MG63 (cell line): ENCODE measurements around the gene LTV1. TPM values are rescaled to one million over a fixed set of nuclear protein-coding genes. Genes with fewer than 3 reads are reported as not detected.
"Not testable (repeated sequence)": the region's sequence is repeated elsewhere in the genome, so short reads cannot be mapped to it uniquely, and the experiment has no call there.

Source experiments
- DNase-seq: peaks from one replicate; pipeline ENCODE4 v3.0.0-alpha.2; 2020
- H3K27me3 ChIP-seq: fragments of 250-450 bp; sonication (Bioruptor Pico); 2 replicates; pipeline ENCODE4 v1.5.1; 2020; ENCODE audit warnings: mild to moderate bottlenecking, moderate library complexity
- H3K36me3 ChIP-seq: fragments of 250-450 bp; sonication (Bioruptor Pico); 2 replicates; pipeline ENCODE4 v1.5.1; 2020; ENCODE audit warnings: mild to moderate bottlenecking, moderate library complexity
- H3K4me3 ChIP-seq: fragments of 250-450 bp; sonication (Bioruptor Pico); 2 replicates; pipeline ENCODE4 v1.5.1; 2020; ENCODE audit warnings: mild to moderate bottlenecking, moderate library complexity
- H3K9me3 ChIP-seq: fragments of 250-450 bp; sonication (Bioruptor Pico); 2 replicates; pipeline ENCODE4 v1.5.1; 2020; ENCODE audit warnings: mild to moderate bottlenecking, moderate library complexity
- total RNA-seq: library from RNA; depleted of rRNA; stranded (reverse); fragments of >200 nt; shearing (Covaris generic); gene quantifications from 2 replicates; pipeline ENCODE4 v1.2.3, GENCODE V29; 2014; ENCODE audit warnings: low replicate concordance

The LTV1 gene
- total RNA-seq, 1 experiment from 2014 or later: 41.6 TPM

DNA sequence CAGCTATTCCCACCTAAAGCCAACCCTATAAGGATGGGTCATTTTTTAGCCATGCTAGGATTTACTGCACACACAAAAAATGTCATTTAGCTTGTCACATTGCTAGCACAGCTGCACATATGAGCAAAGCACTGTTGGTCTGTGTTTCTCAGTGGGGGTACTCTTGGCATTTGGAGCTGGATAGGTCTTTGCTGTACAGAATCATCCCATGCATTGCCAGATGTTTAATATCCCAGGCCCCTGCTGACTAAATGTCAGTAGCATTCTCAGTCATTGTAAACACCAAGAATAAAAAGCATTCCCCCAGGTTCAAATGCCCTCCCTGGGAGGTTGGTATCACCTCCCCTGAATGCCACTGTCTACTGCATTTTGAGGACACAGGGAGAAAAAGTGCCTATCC is 14.6 kb upstream of the LTV1 start:
- DNase-seq: no peak
- Histone ChIP-seq H3K36me3 (peaks cover 19% of the 10 kb centered on the region), H3K9me3 (no peaks in the 10 kb centered on the region), H3K27me3 (no peaks in the 10 kb centered on the region), H3K4me3 (no peak overlapping the region)

DNA sequence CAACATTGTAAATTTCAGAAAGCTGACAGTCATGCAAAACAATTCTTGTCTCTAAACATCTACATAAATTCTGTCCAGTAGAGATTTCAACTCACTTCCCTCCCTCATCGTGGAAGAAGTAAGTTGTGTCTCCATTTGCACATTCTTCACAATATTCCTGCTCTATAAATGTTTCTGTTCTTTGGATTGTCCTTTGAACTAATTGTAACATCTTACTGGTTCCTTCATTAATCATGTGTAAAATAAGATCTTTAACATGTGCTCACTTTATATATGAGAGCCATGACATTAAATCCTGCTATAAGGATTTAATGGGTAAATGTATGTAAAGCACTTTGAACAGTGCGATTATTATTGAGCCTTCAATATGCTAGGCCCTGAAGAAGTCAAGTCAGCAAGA is 7.0 kb upstream of the LTV1 start:
- no peaks in the 10 kb centered on the region for H3K27me3 ChIP-seq
- no peak for DNase-seq
- no peak overlapping the region for H3K4me3 ChIP-seq
- H3K36me3 ChIP-seq: no peaks in the 10 kb centered on the region; the same call in none of the 2 replicates
- H3K9me3 ChIP-seq: no peaks in the 10 kb centered on the region

DNA sequence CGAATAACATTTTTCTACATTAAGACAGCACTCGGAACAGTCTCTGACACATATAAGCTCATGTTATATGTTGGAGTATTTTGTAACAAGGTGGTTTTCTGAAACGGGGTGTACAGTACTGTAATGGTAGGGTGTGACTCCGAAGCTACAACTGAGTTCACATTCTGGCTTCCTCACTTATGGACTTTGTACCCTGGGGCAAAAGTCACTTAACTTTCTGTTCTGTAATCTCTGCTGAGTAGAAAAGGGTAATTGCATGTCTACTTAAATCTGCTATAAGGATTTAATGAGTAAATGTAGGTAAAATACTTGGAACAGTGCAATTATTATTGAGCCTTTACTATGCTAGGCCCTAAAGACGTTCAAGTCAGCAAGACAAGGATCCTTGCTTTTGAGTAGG is 4.7 kb upstream of the LTV1 start:
- no peak for DNase-seq
- Histone ChIP-seq H3K9me3 (no peaks in the 10 kb centered on the region), H3K36me3 (peaks cover 2% of the 10 kb centered on the region), H3K4me3 (no peak overlapping the region), H3K27me3 (no peaks in the 10 kb centered on the region)

DNA sequence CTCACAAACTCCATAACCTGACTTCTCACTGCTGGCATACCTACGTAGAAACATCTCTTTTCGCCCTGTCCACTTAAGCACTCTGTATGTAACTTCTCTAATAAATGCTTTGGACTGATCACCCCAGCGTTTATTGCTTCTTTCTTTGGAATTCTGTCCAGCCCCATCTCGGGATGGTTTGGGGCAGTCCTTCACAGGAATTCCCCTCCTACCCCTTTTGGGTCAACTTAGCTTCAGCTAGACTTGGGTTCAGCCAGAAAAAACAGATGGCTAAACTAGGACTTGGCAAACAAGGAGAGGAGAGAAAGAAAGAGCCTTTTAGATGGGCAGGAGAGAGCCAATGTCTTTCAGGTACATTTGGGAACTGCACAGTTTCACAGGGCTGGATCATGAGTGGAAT is 3.9 kb upstream of the LTV1 start:
- H3K36me3 ChIP-seq: peaks cover 10% of the 10 kb centered on the region
- no peak for DNase-seq
- no peak overlapping the region for H3K4me3 ChIP-seq
- H3K9me3 ChIP-seq: no peaks in the 10 kb centered on the region
- H3K27me3 ChIP-seq: no peaks in the 10 kb centered on the region

DNA sequence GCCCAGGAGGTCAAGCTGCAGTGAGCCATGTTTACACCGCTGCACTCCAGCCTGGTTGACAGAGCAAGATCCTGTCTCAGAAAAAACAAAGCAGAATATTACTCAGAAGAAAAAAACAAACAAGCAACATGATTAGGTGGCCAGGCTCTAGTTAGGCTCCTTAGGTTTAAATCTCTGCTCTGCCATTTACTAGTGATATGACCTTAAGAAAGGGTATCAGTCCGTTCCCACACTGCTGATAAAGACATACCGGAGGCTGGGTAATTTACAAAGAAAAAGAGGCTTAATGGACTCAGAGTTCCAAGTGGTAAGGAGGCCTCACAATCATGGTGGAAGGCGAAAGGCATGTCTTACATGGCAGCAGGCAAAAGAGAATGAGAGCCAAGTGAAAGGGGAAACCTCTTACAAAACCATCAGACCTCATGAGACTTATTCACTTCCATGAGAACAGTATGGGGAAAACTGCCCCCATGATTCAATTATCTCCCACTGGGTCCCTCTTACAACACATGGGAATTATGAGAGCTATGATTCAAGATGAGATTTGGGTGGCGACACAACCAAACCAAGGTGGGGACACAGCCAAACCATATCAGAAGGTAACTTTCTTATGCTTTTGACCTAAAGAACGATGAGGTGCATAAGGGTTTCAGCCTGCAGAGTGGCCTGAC is 2.4 kb upstream of the LTV1 start:
- Histone ChIP-seq H3K36me3 (peaks cover 25% of the 10 kb centered on the region), H3K9me3 (no peaks in the 10 kb centered on the region), H3K27me3 (no peaks in the 10 kb centered on the region), H3K4me3 (no peak overlapping the region)
- no peak for DNase-seq

DNA sequence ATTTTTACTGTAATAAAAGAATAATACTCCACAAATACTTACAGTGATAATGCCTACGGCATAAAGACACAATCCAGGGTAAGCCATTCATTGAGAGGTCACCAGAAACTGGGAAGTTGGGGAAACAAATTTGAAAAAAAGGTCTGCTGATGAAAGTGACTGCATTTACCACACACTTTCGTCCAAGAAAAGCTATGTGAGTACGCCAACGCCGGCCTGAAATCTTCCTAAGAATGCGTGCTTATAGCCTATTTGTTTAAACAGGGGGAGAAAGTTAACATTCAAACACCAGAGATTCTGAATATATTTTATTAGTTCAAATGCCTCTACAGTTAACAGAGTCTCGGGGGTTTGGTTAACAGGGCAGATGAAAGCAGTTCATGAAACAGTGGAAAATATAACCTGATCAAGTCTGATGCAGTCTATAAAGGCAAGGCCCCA is 657 bp upstream of the LTV1 start:
- peak overlapping the region; percentile 94 for H3K4me3 ChIP-seq
- H3K9me3 ChIP-seq: no peaks in the 10 kb centered on the region
- DNase-seq: no peak
- H3K36me3 ChIP-seq: peaks cover 43% of the 10 kb centered on the region
- no peaks in the 10 kb centered on the region for H3K27me3 ChIP-seq

DNA sequence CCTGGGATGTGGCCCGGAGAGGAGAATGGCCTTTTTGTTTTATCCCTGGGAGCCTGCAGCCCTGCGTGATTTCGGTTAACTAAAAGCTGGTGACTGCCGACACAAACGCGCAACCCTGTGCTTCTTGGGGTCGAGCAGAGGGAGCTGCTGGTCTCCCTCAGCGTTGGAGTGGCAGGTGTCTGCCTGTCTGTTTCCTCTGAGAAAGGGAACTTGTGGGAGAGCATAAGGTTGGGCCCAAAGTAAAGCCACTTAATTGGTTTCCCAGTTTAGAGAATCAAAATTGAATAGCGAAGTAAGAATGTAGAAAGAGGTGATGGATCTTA is 500 bp downstream of the LTV1 start:
- Histone ChIP-seq H3K27me3 (no peaks in the 10 kb centered on the region), H3K9me3 (no peaks in the 10 kb centered on the region), H3K36me3 (peaks cover 54% of the 10 kb centered on the region), H3K4me3 (peak overlapping the region; percentile 94)
- DNase-seq: no peak

DNA sequence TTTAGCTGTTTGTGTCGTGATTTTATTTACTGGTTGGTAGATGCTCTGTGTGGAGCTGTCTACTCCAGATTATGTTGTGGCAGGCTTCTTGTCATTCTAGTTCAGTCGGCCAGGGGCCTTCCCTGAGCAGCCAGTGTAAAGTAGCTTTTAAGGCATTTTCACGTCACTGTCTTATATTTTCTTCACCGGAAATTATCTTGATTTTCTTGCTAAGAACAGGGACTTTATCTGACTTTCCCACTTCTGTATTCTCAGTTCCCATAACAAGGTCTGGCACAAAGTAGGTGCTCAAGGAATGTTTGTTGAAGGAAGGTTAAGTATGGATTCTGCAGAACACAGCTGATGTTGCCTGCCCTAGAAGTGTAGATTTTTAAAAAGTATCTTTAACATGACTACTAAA is 868 bp downstream of the LTV1 start:
- peaks cover 58% of the 10 kb centered on the region for H3K36me3 ChIP-seq
- DNase-seq: no peak
- no peaks in the 10 kb centered on the region for H3K27me3 ChIP-seq
- peak overlapping the region; percentile 94 for H3K4me3 ChIP-seq
- H3K9me3 ChIP-seq: no peaks in the 10 kb centered on the region

DNA sequence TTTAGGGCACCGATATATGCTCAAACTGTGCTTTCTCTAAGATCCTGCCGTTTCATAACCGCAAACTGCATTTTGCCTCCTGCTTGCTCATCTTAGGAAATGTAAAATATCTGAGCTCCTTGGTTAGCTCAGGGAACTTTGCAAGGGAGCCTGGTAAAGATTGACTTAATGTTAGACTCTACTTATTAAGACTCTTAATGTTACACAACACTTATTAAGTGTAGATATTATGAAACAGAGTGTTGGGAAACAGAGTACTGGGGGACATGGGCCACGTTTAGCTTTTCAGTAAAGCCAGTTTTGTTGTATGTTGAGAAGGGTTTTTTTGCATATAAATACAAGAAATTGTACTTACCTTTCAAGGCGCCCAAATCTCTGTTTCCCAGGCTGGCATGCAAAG is 1.9 kb downstream of the LTV1 start:
- peak overlapping the region; percentile 94; the same call in 1 of the 2 replicates for H3K4me3 ChIP-seq
- no peaks in the 10 kb centered on the region for H3K9me3 ChIP-seq
- DNase-seq: no peak
- H3K27me3 ChIP-seq: no peaks in the 10 kb centered on the region
- peaks cover 68% of the 10 kb centered on the region for H3K36me3 ChIP-seq

DNA sequence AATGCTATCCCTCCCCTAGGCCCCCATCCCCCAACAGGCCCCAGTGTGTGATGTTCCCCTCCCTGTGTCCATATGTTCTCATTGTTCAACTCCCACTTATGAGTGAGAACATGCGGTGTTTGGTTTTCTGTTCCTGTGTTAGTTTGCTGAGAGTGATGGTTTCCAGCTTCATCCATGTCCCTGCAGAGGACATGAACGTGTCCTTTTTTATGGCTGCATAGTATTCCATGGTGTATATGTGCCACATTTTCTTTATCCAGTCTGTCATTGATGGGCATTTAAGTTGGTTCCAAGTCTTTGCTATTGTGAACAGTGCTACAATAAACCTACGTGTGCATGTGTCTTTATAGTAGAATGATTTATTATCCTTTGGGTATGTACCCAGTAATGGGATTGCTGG is 8.6 kb downstream of the LTV1 start:
- Histone ChIP-seq H3K36me3 (peaks cover 100% of the 10 kb centered on the region), H3K9me3 (peaks cover 16% of the 10 kb centered on the region)
- not testable (repeated sequence) for H3K4me3 ChIP-seq, DNase-seq, H3K27me3 ChIP-seq

DNA sequence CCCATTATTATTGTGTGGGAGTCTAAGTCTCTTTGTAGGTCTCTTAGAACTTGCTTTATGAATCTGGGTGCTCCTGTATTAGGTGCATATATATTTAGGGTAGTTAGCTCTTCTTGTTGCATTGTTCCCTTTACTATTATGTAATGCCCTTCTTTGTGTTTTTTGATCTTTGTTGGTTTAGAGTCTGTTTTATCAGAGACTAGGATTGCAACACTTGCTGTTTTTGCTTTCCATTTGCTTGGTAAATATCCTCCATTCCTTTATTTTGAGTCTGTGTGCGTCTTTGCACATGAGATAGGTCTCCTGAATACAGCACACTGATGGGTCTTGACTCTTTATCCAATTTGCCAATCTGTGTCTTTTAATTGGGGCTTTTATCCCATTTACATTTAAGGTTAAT is 11.9 kb downstream of the LTV1 start:
- DNase-seq, H3K27me3 ChIP-seq, H3K4me3 ChIP-seq: not testable (repeated sequence)
- Histone ChIP-seq H3K9me3 (peaks cover 16% of the 10 kb centered on the region), H3K36me3 (peaks cover 100% of the 10 kb centered on the region)

DNA sequence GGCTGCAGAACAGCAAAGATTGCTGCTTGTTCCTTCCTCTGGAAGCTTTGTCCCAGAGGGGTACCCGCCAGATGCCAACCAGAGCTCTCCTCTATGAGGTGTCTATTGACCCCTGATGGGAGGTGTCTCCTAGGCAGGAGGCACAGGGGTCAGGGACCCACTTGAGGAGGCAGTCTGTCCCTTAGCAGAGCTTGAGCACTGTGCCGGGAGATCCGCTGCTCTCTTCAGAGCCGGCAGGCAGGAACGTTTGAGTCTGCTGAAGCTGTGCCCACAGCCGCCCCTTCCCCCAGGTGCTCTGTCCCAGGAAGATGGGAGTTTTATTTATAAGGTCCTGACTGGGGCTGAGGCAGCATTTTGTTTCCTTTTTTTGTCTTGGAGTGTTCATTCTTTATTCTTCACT is 13.6 kb downstream of the LTV1 start:
- Histone ChIP-seq H3K36me3 (peaks cover 100% of the 10 kb centered on the region), H3K9me3 (peaks cover 14% of the 10 kb centered on the region)
- H3K4me3 ChIP-seq: not testable (repeated sequence)

DNA sequence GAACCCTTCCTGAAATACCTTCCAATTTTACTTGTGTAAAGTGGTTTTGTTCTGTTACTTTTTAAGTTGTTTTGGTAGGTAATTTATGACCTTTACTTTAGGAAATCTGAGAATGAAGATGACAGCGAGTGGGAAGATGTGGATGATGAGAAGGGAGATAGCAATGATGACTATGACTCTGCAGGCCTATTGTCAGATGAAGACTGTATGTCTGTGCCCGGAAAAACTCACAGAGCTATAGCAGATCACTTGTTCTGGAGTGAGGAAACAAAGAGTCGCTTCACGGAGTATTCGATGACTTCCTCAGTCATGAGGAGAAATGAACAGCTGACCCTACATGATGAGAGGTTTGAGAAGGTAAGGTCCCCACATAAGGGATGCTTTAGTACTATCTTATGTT is 14.5 kb downstream of the LTV1 start:
- peaks cover 99% of the 10 kb centered on the region for H3K36me3 ChIP-seq
- no peak for DNase-seq
- no peak overlapping the region for H3K4me3 ChIP-seq
- H3K9me3 ChIP-seq: peaks cover 11% of the 10 kb centered on the region
- no peaks in the 10 kb centered on the region for H3K27me3 ChIP-seq

More for the DNA sequence above, 13.6 kb downstream of the LTV1 start:
- DNase-seq, H3K27me3 ChIP-seq: not testable (repeated sequence)

DNA sequence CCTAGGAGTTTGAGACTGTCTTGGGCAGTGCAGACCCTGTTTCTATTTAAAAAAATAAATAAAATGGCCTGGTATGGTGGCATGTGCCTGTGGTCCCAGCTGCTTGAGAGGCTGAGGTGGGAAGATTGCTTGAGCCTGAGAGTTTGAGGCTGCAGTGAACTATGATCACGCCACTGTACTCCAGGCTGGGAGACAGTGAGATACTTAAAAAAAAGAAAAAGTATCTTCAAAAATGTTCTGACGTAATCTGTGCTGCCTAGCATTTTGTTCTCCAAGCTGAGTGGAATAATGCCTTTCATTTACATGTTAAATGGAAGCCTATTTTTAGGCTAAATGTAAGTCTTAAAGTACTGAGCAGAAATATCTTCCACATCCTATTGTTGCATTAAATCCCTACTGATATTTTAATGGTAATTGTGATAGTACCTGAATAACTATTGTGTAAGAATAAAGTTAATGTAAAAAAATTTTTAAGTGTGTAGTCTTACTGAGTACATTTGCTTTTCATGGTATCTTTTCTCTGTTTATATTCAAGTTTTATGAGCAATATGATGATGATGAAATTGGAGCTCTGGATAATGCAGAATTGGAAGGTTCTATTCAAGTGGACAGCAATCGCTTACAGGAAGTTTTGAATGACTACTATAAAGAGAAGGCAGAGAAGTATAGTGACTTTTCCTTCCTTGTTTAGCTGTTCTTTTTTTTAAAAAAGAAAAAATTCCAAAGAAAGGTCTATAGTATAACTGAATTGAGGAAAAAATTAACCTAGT is 16.9 kb downstream of the LTV1 start:
- no peak overlapping the region for H3K4me3 ChIP-seq
- peaks cover 99% of the 10 kb centered on the region for H3K36me3 ChIP-seq
- H3K9me3 ChIP-seq: 0 out of 2 replicates have a peak, but pooled peaks cover 3% of the 10 kb centered on the region
- no peaks in the 10 kb centered on the region for H3K27me3 ChIP-seq
- DNase-seq: no peak

DNA sequence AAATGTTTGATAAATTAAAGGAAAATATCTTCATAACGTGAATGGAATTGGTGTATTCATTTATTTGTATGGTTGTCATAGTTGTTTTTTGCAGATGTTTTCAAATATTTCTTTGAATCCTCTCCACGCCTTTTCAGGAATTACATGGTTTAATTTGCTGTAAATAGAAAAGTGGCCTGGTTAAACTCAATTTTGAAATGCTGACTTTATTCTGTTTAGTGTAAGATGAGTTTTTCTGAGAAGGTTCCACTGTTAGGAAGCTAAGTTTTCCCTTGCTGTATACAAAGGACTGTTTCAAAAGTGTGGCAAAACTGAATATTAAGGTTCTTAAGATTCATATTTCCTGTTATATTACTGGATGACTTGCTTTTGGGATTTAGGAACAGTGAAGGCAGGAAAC is 20.6 kb downstream of the LTV1 start:
- H3K27me3 ChIP-seq: no peaks in the 10 kb centered on the region
- no peak for DNase-seq
- H3K9me3 ChIP-seq: no peaks in the 10 kb centered on the region; the same call in 1 of the 2 replicates
- no peak overlapping the region for H3K4me3 ChIP-seq
- peaks cover 62% of the 10 kb centered on the region for H3K36me3 ChIP-seq

DNA sequence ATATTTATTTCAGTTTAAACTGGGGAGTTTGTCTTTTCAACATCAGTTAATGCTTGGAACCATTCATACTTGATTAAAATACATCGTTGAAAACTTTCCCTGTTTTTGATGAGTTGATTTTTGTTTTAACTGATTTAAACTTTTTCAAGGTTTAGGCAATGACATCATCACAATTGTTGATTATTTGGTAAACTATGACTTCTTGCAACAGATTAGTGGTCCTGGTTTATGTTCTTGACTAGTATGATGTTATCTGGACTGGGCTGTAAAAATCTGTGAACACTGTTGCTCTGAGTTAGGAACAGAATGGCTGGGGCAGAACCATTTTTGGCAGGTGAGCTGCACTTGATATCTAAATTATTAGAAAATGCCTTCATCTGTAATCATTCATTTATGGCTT is 21.1 kb downstream of the LTV1 start, which contains the start of gene ZC2HC1B:
ZC2HC1B (plus strand) TSS at position 241 of the 400 bp plus-strand sequence; CDS start at position 307, 66 bp downstream.
- peaks cover 57% of the 10 kb centered on the region for H3K36me3 ChIP-seq
- H3K4me3 ChIP-seq: no peak within 1 kb of the TSS
- H3K9me3 ChIP-seq: no peaks in the 10 kb centered on the region; the same call in 1 of the 2 replicates
- DNase-seq: no peak
- H3K27me3 ChIP-seq: no peaks in the 10 kb centered on the region

DNA sequence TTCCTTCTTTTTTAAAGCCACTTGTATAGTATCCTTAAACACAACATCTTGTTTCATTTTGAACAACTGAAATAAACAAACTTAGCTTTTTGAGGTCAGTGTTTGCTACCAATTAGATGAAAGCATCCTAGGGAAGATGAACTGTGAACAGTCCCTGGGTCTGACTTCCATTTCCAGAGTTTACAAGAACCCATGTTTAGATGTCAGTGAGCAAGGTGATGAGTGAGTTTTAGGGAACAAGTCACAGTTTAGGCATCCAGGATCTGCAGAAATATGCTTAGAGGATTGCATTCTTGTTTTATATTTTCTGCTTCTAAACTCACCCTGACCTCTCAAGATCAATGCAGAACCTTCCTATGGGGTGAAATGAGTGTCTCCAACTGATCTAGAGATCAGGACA is 24.1 kb downstream of the LTV1 start:
- Histone ChIP-seq H3K27me3 (no peaks in the 10 kb centered on the region), H3K9me3 (no peaks in the 10 kb centered on the region; the same call in 1 of the 2 replicates), H3K4me3 (no peak overlapping the region), H3K36me3 (peaks cover 27% of the 10 kb centered on the region)
- DNase-seq: no peak

DNA sequence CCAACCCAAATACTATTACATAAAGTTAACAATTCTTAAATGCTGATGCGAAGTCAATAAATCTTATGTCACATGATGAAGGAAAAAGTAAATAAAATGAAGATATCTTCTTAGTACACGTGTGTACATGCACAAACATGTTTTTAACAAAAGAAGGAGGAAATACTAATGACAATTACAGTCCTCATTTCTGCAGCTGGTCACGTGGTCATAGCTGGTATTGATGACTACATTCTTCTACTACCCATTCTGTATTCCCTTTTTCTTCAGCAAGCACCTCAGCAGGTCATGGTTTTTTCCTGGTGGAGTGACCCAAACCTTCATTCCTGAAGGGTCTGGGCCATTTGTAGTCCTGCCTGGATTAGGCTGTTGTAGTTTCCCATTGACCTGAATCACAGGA is 25.7 kb downstream of the LTV1 start:
- DNase-seq, H3K9me3 ChIP-seq, H3K4me3 ChIP-seq, H3K27me3 ChIP-seq: not testable (repeated sequence)
- H3K36me3 ChIP-seq: peaks cover 13% of the 10 kb centered on the region
